Pancreas (tissue), 10 donors: ENCODE data around the gene ARHGAP22. TPM values are rescaled to one million over a fixed set of nuclear protein-coding genes. Genes with fewer than 3 reads are reported as not detected.

Experiments
- ATAC-seq, 4 donors: fragments of 200-7000 bp; cut with Tn5 transposase; one replicate each; pipeline versions ENCODE4 v1.8.0 to v1.9.1; 2020; ENCODE audit warnings: mild to moderate bottlenecking in 4 of 4, moderate library complexity in 4 of 4
- DNase-seq, 6 donors: peaks; one replicate each; pipeline ENCODE4 v3.0.0-alpha.2; 2020
- FAIRE-seq: peaks from 2 replicates; lab custom pipeline; 2012; peaks lifted over from hg19 to GRCh38; lab: Jason Lieb, UNC
- H3K27ac ChIP-seq, 4 donors: fragments of 200-600 bp; sonication (generic); 1 replicate in 3 of 4; 2 replicates in 1 of 4; pipeline versions ENCODE4 v1.5.0 to v1.8.0; 2020
- H3K27me3 ChIP-seq, 4 donors: fragments of 200-600 bp; one replicate each; pipeline ENCODE4 v1.8.0; 2021
- H3K36me3 ChIP-seq, 3 donors: fragments of 200-600 bp; sonication (generic) in 1 of 3; one replicate each; pipeline versions ENCODE4 v1.5.0 to v1.8.0; 2020 to 2021
- H3K4me1 ChIP-seq, 3 donors: fragments of 200-600 bp; one replicate each; pipeline ENCODE4 v1.8.0; 2021
- H3K4me3 ChIP-seq, 4 donors: fragments of 200-600 bp; sonication (generic) in 2 of 4; one replicate each; pipeline versions ENCODE4 v1.5.0 to v1.8.0; 2020 to 2021
- H3K9me3 ChIP-seq, 4 donors: fragments of 200-600 bp; one replicate each; pipeline ENCODE4 v1.8.0; 2021
- CTCF ChIP-seq, 4 donors: fragments of 200-600 bp; sonication (generic) in 3 of 4; IDR thresholded peaks; one replicate each; pipeline versions ENCODE4 v1.5.0 to v1.8.0; 2021; ENCODE audit warnings: antibody characterized with exemption in 4 of 4
- WGBS, 2 donors: extraction: QIAGEN DNeasy Blood & Tissue Kit; methylation state at CpG; one replicate each; pipeline ENCODE4 v1.1.7; 2013; 5-methylcytosine and 5-hydroxymethylcytosine counted together
- intact Hi-C, 3 donors: fragments of 100-400 bp; cut with DNase I; formaldehyde crosslinking; loops; one replicate each; pipeline versions ENCODE4 v1.11.1 to v1.14.2; 2022
- polyA plus RNA-seq, 2 donors: library from polyadenylated mRNA; stranded (reverse); fragments of 200-250 nt; gene quantifications; one replicate each; pipeline ENCODE4 v1.2.3, GENCODE V29; 2013
- total RNA-seq, 6 donors: library from RNA; stranded (reverse); fragmentation: NEBNext Ultra II Directional in 4 of 6; extraction: Animal tissue kit (Norgen Biotek cat#: 25700) in 4 of 6; gene quantifications; one replicate each; pipeline versions ENCODE4 v1.2.1 to v1.2.4, GENCODE V29; 2021 to 2023
- donor health status: healthy with polysubstance abuse.
- donor health status: DM: no; HTN: no; CAD: no; lungs with moderate emphysema.
- donor health status: DM: no; HTN: no; CAD: no.
- donor health status: control.
- donor health status: control.
- donor health status: Bipolar disorder and iron deficiency.
- donor health status: DM: yes; HTN: yes; CAD: no.
- donor health status: DM: no; HTN: no; CAD: no.
- donor health status: DM: no; HTN: no; CAD: no.
- donor health status: DM: yes; HTN: yes; CAD: no.

ARHGAP22 gene
- total and polyA plus RNA-seq, 8 donors: 1.1 to 6.0 (median 1.9) TPM

GRCh38 chr10:48414160-48414559 is 190.7 kb downstream of the ARHGAP22 start:
- WGBS, 2 donors: 93 to 97% methylated on average over 1 of the region's 1 CpG
- no peaks in the 10 kb centered on the region for H3K27me3 ChIP-seq
- DNase-seq: no peak
- FAIRE-seq: peak; percentile 43
- H3K4me1 ChIP-seq: no peaks in the 10 kb centered on the region
- no peak for TF ChIP-seq CTCF (IDR thresholded peaks at IDR 0.05)
- ATAC-seq: no peak
- intact Hi-C loops: no loop called here
- H3K36me3 ChIP-seq: peaks cover 0 to 5% (median 3%) of the 10 kb centered on the region in 3 donors
- H3K9me3 ChIP-seq: no peaks in the 10 kb centered on the region
- no peak overlapping the region for H3K27ac ChIP-seq
- no peak overlapping the region for H3K4me3 ChIP-seq

- ATAC-seq (no peak), FAIRE-seq (no peak), DNase-seq (no peak)
- H3K27me3 ChIP-seq: no peaks in the 10 kb centered on the region
- WGBS, 2 donors: 99 to 100% methylated on average over 4 of the region's 4 CpGs
- no peaks in the 10 kb centered on the region for H3K4me1 ChIP-seq
- H3K4me3 ChIP-seq: no peak overlapping the region
- no peak for TF ChIP-seq CTCF (IDR thresholded peaks at IDR 0.05)
- H3K36me3 ChIP-seq: peaks cover 0 to 5% (median 3%) of the 10 kb centered on the region in 3 donors
- H3K27ac ChIP-seq: no peak overlapping the region
- H3K9me3 ChIP-seq: no peaks in the 10 kb centered on the region
- intact Hi-C loops: no loop called here
Observed at GRCh38 chr10:48412933-48413332, 191.9 kb downstream of the ARHGAP22 start.

GRCh38 chr10:48412081-48412480 is 192.8 kb downstream of the ARHGAP22 start:
- TF ChIP-seq CTCF (IDR thresholded peaks at IDR 0.05): no peak
- Histone ChIP-seq H3K27me3 (no peaks in the 10 kb centered on the region), H3K4me3 (no peak overlapping the region), H3K36me3 (peaks cover 0 to 5% (median 3%) of the 10 kb centered on the region in 3 donors), H3K9me3 (no peaks in the 10 kb centered on the region), H3K27ac (no peak overlapping the region), H3K4me1 (no peaks in the 10 kb centered on the region)
- intact Hi-C loops: no loop called here
- FAIRE-seq: no peak
- ATAC-seq: no peak
- no peak for DNase-seq
- WGBS, 2 donors: 97 to 99% methylated on average over 3 of the region's 3 CpGs

GRCh38 chr10:48411510-48411909 is 193.4 kb downstream of the ARHGAP22 start:
- Histone ChIP-seq H3K4me1 (no peaks in the 10 kb centered on the region), H3K36me3 (peaks cover 0 to 5% (median 3%) of the 10 kb centered on the region in 3 donors), H3K27ac (no peak overlapping the region), H3K4me3 (no peak overlapping the region), H3K27me3 (no peaks in the 10 kb centered on the region), H3K9me3 (no peaks in the 10 kb centered on the region)
- DNase-seq (no peak), FAIRE-seq (no peak), ATAC-seq (no peak)
- TF ChIP-seq CTCF (IDR thresholded peaks at IDR 0.05): no peak
- 96 to 99% methylated on average over 2 of the region's 2 CpGs for WGBS, 2 donors
- intact Hi-C loops: no loop called here

- FAIRE-seq (no peak), DNase-seq (no peak), ATAC-seq (no peak)
- Histone ChIP-seq H3K27me3 (no peaks in the 10 kb centered on the region), H3K4me1 (no peaks in the 10 kb centered on the region), H3K27ac (no peak overlapping the region), H3K9me3 (no peaks in the 10 kb centered on the region), H3K4me3 (no peak overlapping the region), H3K36me3 (peaks cover 0 to 5% (median 3%) of the 10 kb centered on the region in 3 donors)
- intact Hi-C loops: no loop called here
- 97 to 98% methylated on average over 6 of the region's 6 CpGs for WGBS, 2 donors
- TF ChIP-seq CTCF (IDR thresholded peaks at IDR 0.05): no peak
Observed at GRCh38 chr10:48410503-48410902, 194.4 kb downstream of the ARHGAP22 start.
